HG03135 (cell line): ENCODE measurements around the gene HS6ST2.

ENCODE experiments used
- ATAC-seq: cut with Tn5 transposase; IDR thresholded peaks from one replicate; pipeline ENCODE4 v1.9.1; 2021; ENCODE audit warnings: mild to moderate bottlenecking, moderate library complexity; ENCODE audit not compliant: unreplicated experiment

The HS6ST2 gene

GRCh38 chrX:132853040-132853439 is 105.4 kb downstream of the HS6ST2 start:
- ATAC-seq, result no peak

GRCh38 chrX:132848296-132848970 is 110.0 kb downstream of the HS6ST2 start:
- no peak for ATAC-seq

GRCh38 chrX:132843363-132843762 is 115.1 kb downstream of the HS6ST2 start:
- no peak for ATAC-seq

- no peak for ATAC-seq
Measured at GRCh38 chrX:132842460-132843238, 115.8 kb downstream of the HS6ST2 start.

GRCh38 chrX:132837967-132838366 is 120.5 kb downstream of the HS6ST2 start:
- no peak for ATAC-seq

- ATAC-seq, result no peak
Measured at GRCh38 chrX:132837126-132837525, 121.3 kb downstream of the HS6ST2 start.

- no peak for ATAC-seq
Measured at GRCh38 chrX:132836471-132836870, 122.0 kb downstream of the HS6ST2 start.

- ATAC-seq, result no peak
Measured at GRCh38 chrX:132834741-132835140, 123.7 kb downstream of the HS6ST2 start.

GRCh38 chrX:132834109-132834508 is 124.3 kb downstream of the HS6ST2 start:
- ATAC-seq, result no peak

GRCh38 chrX:132833373-132833772 is 125.1 kb downstream of the HS6ST2 start:
- no peak for ATAC-seq

- no peak for ATAC-seq
Measured at GRCh38 chrX:132831336-132831973, 127.0 kb downstream of the HS6ST2 start.

GRCh38 chrX:132822634-132823012 is 135.8 kb downstream of the HS6ST2 start:
- no peak for ATAC-seq

- peak; percentile 63 for ATAC-seq
Measured at GRCh38 chrX:132821974-132822633, 136.3 kb downstream of the HS6ST2 start.

GRCh38 chrX:132820675-132821074 is 137.8 kb downstream of the HS6ST2 start:
- no peak for ATAC-seq

- no peak for ATAC-seq
Measured at GRCh38 chrX:132819711-132820264, 138.6 kb downstream of the HS6ST2 start.

- ATAC-seq, result no peak
Measured at GRCh38 chrX:132818638-132819037, 139.8 kb downstream of the HS6ST2 start.

GRCh38 chrX:132815643-132816042 is 142.8 kb downstream of the HS6ST2 start:
- ATAC-seq, result no peak

- no peak for ATAC-seq
Measured at GRCh38 chrX:132810964-132811712, 147.3 kb downstream of the HS6ST2 start.

- ATAC-seq, result no peak
Measured at GRCh38 chrX:132810488-132810887, 147.9 kb downstream of the HS6ST2 start.

- no peak for ATAC-seq
Measured at GRCh38 chrX:132809581-132809980, 148.8 kb downstream of the HS6ST2 start.
